ENCODE results near the gene RNF208.

RNF208 gene

GRCh38 chr9:137206602-137207001, 15.4 kb downstream of the RNF208 start:
- no peak for DNase-seq

GRCh38 chr9:137205126-137206069, 16.6 kb downstream of the RNF208 start, which contains the start of the genes NDOR1 and TMEM203:
TSS of gene NDOR1 (plus strand) at chr9:137205700. CDS start at chr9:137205778, 78 bp downstream.
TSS of gene TMEM203 (minus strand) at chr9:137205648. CDS start at chr9:137205414, 234 bp downstream.
- peak; percentile 92 for DNase-seq

GRCh38 chr9:137204731-137205125, 17.3 kb downstream of the RNF208 start:
- no peak for DNase-seq

GRCh38 chr9:137202966-137203365, 19.1 kb downstream of the RNF208 start:
- DNase-seq, result no peak

- DNase-seq, result no peak
Measured at GRCh38 chr9:137201205-137201868, 20.7 kb downstream of the RNF208 start.

GRCh38 chr9:137200311-137201204, 21.5 kb downstream of the RNF208 start, which contains the start of gene TPRN:
TSS of gene TPRN (minus strand) at chr9:137200741. CDS start at chr9:137200711, 30 bp downstream.
- peak; percentile 98 for DNase-seq

- DNase-seq, result no peak
Measured at GRCh38 chr9:137199411-137200121, 22.5 kb downstream of the RNF208 start.

GRCh38 chr9:137198902-137199283, 23.1 kb downstream of the RNF208 start:
- no peak for DNase-seq

- DNase-seq, result no peak
Measured at GRCh38 chr9:137198051-137198901, 23.8 kb downstream of the RNF208 start.

- DNase-seq, result no peak
Measured at GRCh38 chr9:137195525-137196220, 26.4 kb downstream of the RNF208 start.

- DNase-seq, result no peak
Measured at GRCh38 chr9:137194909-137195308, 27.1 kb downstream of the RNF208 start.

GRCh38 chr9:137194388-137194787, 27.7 kb downstream of the RNF208 start:
- no peak for DNase-seq

- DNase-seq, result no peak
Measured at GRCh38 chr9:137193771-137194170, 28.3 kb downstream of the RNF208 start.

GRCh38 chr9:137192859-137193258, 29.2 kb downstream of the RNF208 start:
- DNase-seq, result no peak

- no peak for DNase-seq
Measured at GRCh38 chr9:137192448-137192780, 29.6 kb downstream of the RNF208 start.

- DNase-seq, result no peak
Measured at GRCh38 chr9:137191691-137192447, 30.2 kb downstream of the RNF208 start.

GRCh38 chr9:137191245-137191644, 30.8 kb downstream of the RNF208 start:
- DNase-seq, result no peak

- DNase-seq, result no peak
Measured at GRCh38 chr9:137190315-137190856, 31.7 kb downstream of the RNF208 start.

Measured in activated CD4-positive, alpha-beta T cell treated with anti-CD3 and anti-CD28 coated beads, Interleukin-2, amount 50 U/mL, for 1 hour (primary cell).